H9 (cell line): ENCODE data around the gene NFE2L3. TPM values are rescaled to one million over a fixed set of nuclear protein-coding genes. Genes with fewer than 3 reads are reported as not detected.

ENCODE experiments used
- DNase-seq: peaks from one replicate; pipeline ENCODE4 v3.0.0-alpha.2; 2017
- H2AFZ ChIP-seq: one replicate; pipeline ENCODE4 v1.6.1; 2013; ENCODE audit warnings: mild to moderate bottlenecking, low read length, control low read depth, moderate library complexity
- H2AK5ac ChIP-seq: 2 replicates; pipeline ENCODE4 v1.6.1; 2013; ENCODE audit warnings: low read length, control low read depth, mixed read lengths; ENCODE audit not compliant: insufficient read length
- H2BK120ac ChIP-seq: one replicate; pipeline ENCODE4 v1.6.1; 2013; ENCODE audit warnings: low read depth, mild to moderate bottlenecking, low read length, control low read depth, inconsistent platforms; ENCODE audit not compliant: poor library complexity, severe bottlenecking
- H2BK12ac ChIP-seq: 2 replicates; pipeline ENCODE4 v1.6.1; 2013; ENCODE audit warnings: low read length, control low read depth, mixed read lengths, low read depth; ENCODE audit not compliant: insufficient read length
- H2BK15ac ChIP-seq: 2 replicates; pipeline ENCODE4 v1.6.1; 2013; ENCODE audit warnings: low read depth, low read length, control low read depth
- H2BK20ac ChIP-seq: one replicate; pipeline ENCODE4 v1.6.1; 2013; ENCODE audit warnings: low read depth, mild to moderate bottlenecking, low read length, control low read depth, inconsistent platforms; ENCODE audit not compliant: poor library complexity, severe bottlenecking
- H2BK5ac ChIP-seq: 2 replicates; pipeline ENCODE4 v1.6.1; 2013; ENCODE audit warnings: low read length, control low read depth, mixed read lengths; ENCODE audit not compliant: insufficient read length
- H3K14ac ChIP-seq: 2 replicates; pipeline ENCODE4 v1.6.1; 2013; ENCODE audit warnings: low read length, control low read depth; ENCODE audit not compliant: insufficient read depth
- H3K18ac ChIP-seq: 2 replicates; pipeline ENCODE4 v1.6.1; 2013; ENCODE audit warnings: low read depth, mild to moderate bottlenecking, mixed read lengths, low read length, control low read depth; ENCODE audit not compliant: insufficient read length
- H3K23ac ChIP-seq: 2 replicates; pipeline ENCODE4 v1.6.1; 2013; ENCODE audit warnings: low read length, control low read depth, mixed read lengths, low read depth; ENCODE audit not compliant: insufficient read length
- H3K23me2 ChIP-seq: 2 replicates; pipeline ENCODE4 v1.6.1; 2013; ENCODE audit warnings: low read depth, mild to moderate bottlenecking, mixed read lengths, low read length, control low read depth; ENCODE audit not compliant: insufficient read length, poor library complexity, severe bottlenecking
- H3K27ac ChIP-seq: 2 replicates; pipeline ENCODE4 v1.5.1; 2013; ENCODE audit warnings: low read length, control low read depth, mixed read lengths, low read depth; ENCODE audit not compliant: insufficient read length
- H3K27me3 ChIP-seq: 2 replicates; pipeline ENCODE4 v1.6.1; 2013; ENCODE audit warnings: low read length, control low read depth, inconsistent platforms; ENCODE audit not compliant: insufficient read depth
- H3K4ac ChIP-seq: 2 replicates; pipeline ENCODE4 v1.6.1; 2013; ENCODE audit warnings: low read depth, mild to moderate bottlenecking, control low read depth, inconsistent platforms, low read length, moderate library complexity
- H3K4me1 ChIP-seq: 2 replicates; pipeline ENCODE4 v1.6.1; 2013; ENCODE audit warnings: low read length, control low read depth, inconsistent platforms; ENCODE audit not compliant: insufficient read depth
- H3K4me2 ChIP-seq: 2 replicates; pipeline ENCODE4 v1.6.1; 2013; ENCODE audit warnings: low read length, control low read depth, mixed read lengths; ENCODE audit not compliant: insufficient read length, insufficient read depth
- H3K56ac ChIP-seq: 2 replicates; pipeline ENCODE4 v1.6.1; 2013; ENCODE audit warnings: low read depth, mild to moderate bottlenecking, mixed read lengths, low read length, control low read depth; ENCODE audit not compliant: insufficient read length
- H3K79me1 ChIP-seq: 2 replicates; pipeline ENCODE4 v1.6.1; 2013; ENCODE audit warnings: low read depth, mild to moderate bottlenecking, moderate library complexity, low read length, control low read depth, inconsistent platforms; ENCODE audit not compliant: insufficient read depth, poor library complexity, severe bottlenecking
- H3K79me2 ChIP-seq: 2 replicates; pipeline ENCODE4 v1.6.1; 2013; ENCODE audit warnings: low read length, control low read depth, inconsistent platforms; ENCODE audit not compliant: insufficient read depth
- H3K9ac ChIP-seq: 2 replicates; pipeline ENCODE4 v1.6.1; 2013; ENCODE audit warnings: low read length, control low read depth, mixed read lengths; ENCODE audit not compliant: insufficient read length; ENCODE audit errors: extremely low read depth
- H3K9me3 ChIP-seq: one replicate; pipeline ENCODE4 v1.6.1; 2013; ENCODE audit warnings: low read depth, low read length, inconsistent platforms; ENCODE audit not compliant: control insufficient read depth
- H3T11ph ChIP-seq: one replicate; pipeline ENCODE4 v1.6.1; 2013; ENCODE audit warnings: mild to moderate bottlenecking, low read length, control low read depth, inconsistent platforms
- H4K20me1 ChIP-seq: one replicate; pipeline ENCODE4 v1.6.1; 2013; ENCODE audit not compliant: control insufficient read depth, insufficient read length, insufficient read depth
- H4K5ac ChIP-seq: 2 replicates; pipeline ENCODE4 v1.6.1; 2013; ENCODE audit warnings: low read depth, mild to moderate bottlenecking, mixed read lengths, low read length, control low read depth; ENCODE audit not compliant: insufficient read length
- H4K8ac ChIP-seq: replicated peaks from 2 replicates; pipeline ENCODE4 v1.6.1; 2013; ENCODE audit warnings: low read length, control low read depth, mixed read lengths, low read depth; ENCODE audit not compliant: insufficient read length
- H4K91ac ChIP-seq: 2 replicates; pipeline ENCODE4 v1.6.1; 2013; ENCODE audit warnings: low read depth, mild to moderate bottlenecking, moderate library complexity, mixed read lengths, low read length, control low read depth; ENCODE audit not compliant: insufficient read length
- H3K27ac Mint-ChIP-seq, 3 experiments: 2 replicates in 2 of 3; 3 replicates in 1 of 3; pipeline ENCODE4 v1.8.0; 2020 to 2021; ENCODE audit warnings: mixed read lengths in 3 of 3, mild to moderate bottlenecking in 1 of 3, moderate library complexity in 1 of 3
- H3K27me3 Mint-ChIP-seq: 2 replicates; pipeline ENCODE4 v1.8.0; 2021; ENCODE audit warnings: low read depth, mild to moderate bottlenecking, moderate library complexity, mixed read lengths
- H3K36me3 Mint-ChIP-seq, 3 experiments: 2 replicates in 2 of 3; 3 replicates in 1 of 3; pipeline ENCODE4 v1.8.0; 2020 to 2021; ENCODE audit warnings: low read depth in 3 of 3, mixed read lengths in 3 of 3; ENCODE audit not compliant: insufficient read depth in 1 of 3
- H3K4me1 Mint-ChIP-seq, 2 experiments: 2 replicates each; pipeline ENCODE4 v1.8.0; 2020; ENCODE audit warnings: mixed read lengths in 2 of 2
- H3K4me3 Mint-ChIP-seq, 2 experiments: 2 replicates in 1 of 2; 3 replicates in 1 of 2; pipeline ENCODE4 v1.8.0; 2020 to 2021; ENCODE audit warnings: mild to moderate bottlenecking in 2 of 2, mixed read lengths in 2 of 2, moderate library complexity in 1 of 2
- H3K9me3 Mint-ChIP-seq, 2 experiments: 2 replicates in 1 of 2; 3 replicates in 1 of 2; pipeline ENCODE4 v1.8.0; 2020; ENCODE audit warnings: mild to moderate bottlenecking in 2 of 2, mixed read lengths in 2 of 2, moderate library complexity in 1 of 2
- CTCF ChIP-seq: fragments of 200-600 bp; sonication (generic); conservative IDR thresholded peaks from 3 replicates; pipeline ENCODE4 v1.8.0; 2021; ENCODE audit warnings: antibody characterized with exemption, mild to moderate bottlenecking
- total RNA-seq: library from RNA; stranded (reverse); gene quantifications from 2 replicates; pipeline ENCODE4 v1.2.1, GENCODE V29; 2021

NFE2L3 gene
- total RNA-seq, 1 experiment from 2014 or later: 46.9 TPM

GRCh38 chr7:26135076-26135475 is 16.9 kb upstream of the NFE2L3 start:
- Histone ChIP-seq H2AK5ac (no peak overlapping the region), H3K27ac (no peak overlapping the region), H3T11ph (no peak overlapping the region), H4K20me1 (no peaks in the 10 kb centered on the region), H2BK15ac (no peak overlapping the region), H3K4me1 (no peaks in the 10 kb centered on the region), H3K23me2 (no peaks in the 10 kb centered on the region), H2AFZ (no peak overlapping the region), H3K9ac (no peak overlapping the region), H3K56ac (no peak overlapping the region), H3K18ac (no peak overlapping the region), H3K27me3 (no peaks in the 10 kb centered on the region), H4K5ac (no peak overlapping the region), H2BK120ac (no peak overlapping the region), H4K91ac (no peak overlapping the region), H3K4ac (no peak overlapping the region), H3K9me3 (no peaks in the 10 kb centered on the region), H3K14ac (no peak overlapping the region), H3K79me2 (no peaks in the 10 kb centered on the region), H3K23ac (no peak overlapping the region), H2BK12ac (no peak overlapping the region), H2BK5ac (no peak overlapping the region), H3K79me1 (no peaks in the 10 kb centered on the region), H2BK20ac (no peak overlapping the region), H3K4me2 (no peak overlapping the region), H4K8ac (no peak overlapping the region)
- Mint-ChIP-seq H3K4me3 (no peak overlapping the region), H3K27ac (no peak overlapping the region), H3K4me1 (no peaks in the 10 kb centered on the region), H3K9me3 (peaks cover 11 to 12% of the 10 kb centered on the region in 2 experiments), H3K27me3 (peaks cover 7% of the 10 kb centered on the region), H3K36me3 (peaks cover 0 to 4% (median 0%) of the 10 kb centered on the region in 3 experiments; a peak in 1 of 7 replicates)
- TF ChIP-seq CTCF: no peak
- DNase-seq: no peak
